ENCODE measurements around the gene COG3. TPM values are rescaled to one million over a fixed set of nuclear protein-coding genes. Genes with fewer than 3 reads are reported as not detected.

COG3 gene
- total RNA-seq, 1 experiment from 2014 or later = 20.3 TPM

DNA sequence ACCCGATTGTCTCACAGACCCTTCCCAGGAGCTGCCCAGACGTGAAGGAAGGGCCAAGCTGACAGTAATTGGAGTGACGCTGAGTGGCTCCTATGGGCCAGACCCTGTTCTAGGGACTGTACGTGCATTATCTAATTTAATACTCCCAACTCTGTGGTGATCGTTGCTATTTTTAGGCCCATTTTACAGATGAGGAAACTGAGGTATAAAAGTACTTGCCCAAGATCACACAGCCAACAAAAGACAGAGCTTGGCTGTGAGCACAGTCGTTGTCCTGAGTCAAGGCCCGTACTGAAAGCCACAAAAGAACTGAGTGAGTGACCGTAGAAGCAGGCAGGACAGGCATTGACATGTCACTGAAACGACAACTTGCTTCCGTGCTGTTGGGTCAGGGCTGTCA lies 76.1 kb downstream of the COG3 start:
- intact Hi-C loops (cut with micrococcal nuclease; ENCODE audit: unreplicated experiment) = no loop called here
- TF ChIP-seq EZH2 (IDR thresholded peaks at IDR 0.05; ENCODE audit: borderline replicate concordance, low read depth, low read length, poor library complexity, severe bottlenecking) = no peak
- TF ChIP-seq, protein P1, sequence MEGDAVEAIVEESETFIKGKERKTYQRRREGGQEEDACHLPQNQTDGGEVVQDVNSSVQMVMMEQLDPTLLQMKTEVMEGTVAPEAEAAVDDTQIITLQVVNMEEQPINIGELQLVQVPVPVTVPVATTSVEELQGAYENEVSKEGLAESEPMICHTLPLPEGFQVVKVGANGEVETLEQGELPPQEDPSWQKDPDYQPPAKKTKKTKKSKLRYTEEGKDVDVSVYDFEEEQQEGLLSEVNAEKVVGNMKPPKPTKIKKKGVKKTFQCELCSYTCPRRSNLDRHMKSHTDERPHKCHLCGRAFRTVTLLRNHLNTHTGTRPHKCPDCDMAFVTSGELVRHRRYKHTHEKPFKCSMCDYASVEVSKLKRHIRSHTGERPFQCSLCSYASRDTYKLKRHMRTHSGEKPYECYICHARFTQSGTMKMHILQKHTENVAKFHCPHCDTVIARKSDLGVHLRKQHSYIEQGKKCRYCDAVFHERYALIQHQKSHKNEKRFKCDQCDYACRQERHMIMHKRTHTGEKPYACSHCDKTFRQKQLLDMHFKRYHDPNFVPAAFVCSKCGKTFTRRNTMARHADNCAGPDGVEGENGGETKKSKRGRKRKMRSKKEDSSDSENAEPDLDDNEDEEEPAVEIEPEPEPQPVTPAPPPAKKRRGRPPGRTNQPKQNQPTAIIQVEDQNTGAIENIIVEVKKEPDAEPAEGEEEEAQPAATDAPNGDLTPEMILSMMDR (conservative IDR thresholded peaks at IDR 0.05; ENCODE audit: low read depth, low read length) = no peak
- Histone ChIP-seq H3K27me3 (replicated peaks; ENCODE audit: insufficient read depth, low read depth, low read length, poor library complexity) (no peaks in the 10 kb centered on the region), H3K9me3 (ENCODE audit: low read depth, low read length, poor library complexity, severe bottlenecking) (no peaks in the 10 kb centered on the region), H3K4me1 (ENCODE audit: insufficient read depth, low read length, poor library complexity, severe bottlenecking) (no peaks in the 10 kb centered on the region), H3K36me3 (ENCODE audit: insufficient read depth, low read length, poor library complexity, severe bottlenecking) (no peaks in the 10 kb centered on the region), H3K27ac (ENCODE audit: low read depth, low read length, poor library complexity, severe bottlenecking) (no peak overlapping the region), H3K4me3 (ENCODE audit: low read depth, low read length, poor library complexity, severe bottlenecking) (no peak overlapping the region)
- POLR2A ChIA-PET (ENCODE audit: low non-redundant PET) = no interaction called here
- DNase-seq (ENCODE audit: low spot score) = no peak
- no TSS peak for BruUV-seq (replicated peaks)
- CTCF ChIA-PET = no interaction called here

DNA sequence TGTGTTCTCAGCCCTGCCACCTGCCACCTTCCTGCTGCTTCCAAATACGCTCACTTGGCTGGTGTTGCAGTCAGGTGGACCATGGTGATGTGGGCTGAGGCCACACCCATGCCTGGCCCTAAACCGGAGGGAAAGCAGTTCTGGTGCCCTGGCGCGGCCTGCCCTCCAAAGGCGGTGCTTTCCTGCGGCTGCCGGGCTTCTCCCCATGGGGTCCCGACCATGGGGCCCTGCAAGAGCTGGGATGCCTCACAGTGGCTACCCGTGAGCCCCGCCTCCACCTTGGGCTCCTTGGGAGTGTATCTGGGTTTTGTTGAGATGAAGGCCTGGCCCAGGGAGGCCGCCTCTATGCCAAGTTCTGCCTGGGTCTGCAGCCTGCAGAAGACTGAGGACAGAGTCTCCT lies 77.1 kb downstream of the COG3 start:
- Histone ChIP-seq H3K27ac (ENCODE audit: low read depth, low read length, poor library complexity, severe bottlenecking) (no peak overlapping the region), H3K27me3 (replicated peaks; ENCODE audit: insufficient read depth, low read depth, low read length, poor library complexity) (no peaks in the 10 kb centered on the region), H3K9me3 (ENCODE audit: low read depth, low read length, poor library complexity, severe bottlenecking) (no peaks in the 10 kb centered on the region), H3K36me3 (ENCODE audit: insufficient read depth, low read length, poor library complexity, severe bottlenecking) (no peaks in the 10 kb centered on the region), H3K4me3 (ENCODE audit: low read depth, low read length, poor library complexity, severe bottlenecking) (no peak overlapping the region), H3K4me1 (ENCODE audit: insufficient read depth, low read length, poor library complexity, severe bottlenecking) (no peaks in the 10 kb centered on the region)
- no peak for DNase-seq (ENCODE audit: low spot score)
- TF ChIP-seq, protein P1 (conservative IDR thresholded peaks at IDR 0.05; ENCODE audit: low read depth, low read length) = no peak
- TF ChIP-seq EZH2 (IDR thresholded peaks at IDR 0.05; ENCODE audit: borderline replicate concordance, low read depth, low read length, poor library complexity, severe bottlenecking) = no peak
- intact Hi-C loops (cut with micrococcal nuclease; ENCODE audit: unreplicated experiment) = no loop called here
- CTCF ChIA-PET = no interaction called here
- POLR2A ChIA-PET (ENCODE audit: low non-redundant PET) = no interaction called here
- BruUV-seq (replicated peaks) = no TSS peak

DNA sequence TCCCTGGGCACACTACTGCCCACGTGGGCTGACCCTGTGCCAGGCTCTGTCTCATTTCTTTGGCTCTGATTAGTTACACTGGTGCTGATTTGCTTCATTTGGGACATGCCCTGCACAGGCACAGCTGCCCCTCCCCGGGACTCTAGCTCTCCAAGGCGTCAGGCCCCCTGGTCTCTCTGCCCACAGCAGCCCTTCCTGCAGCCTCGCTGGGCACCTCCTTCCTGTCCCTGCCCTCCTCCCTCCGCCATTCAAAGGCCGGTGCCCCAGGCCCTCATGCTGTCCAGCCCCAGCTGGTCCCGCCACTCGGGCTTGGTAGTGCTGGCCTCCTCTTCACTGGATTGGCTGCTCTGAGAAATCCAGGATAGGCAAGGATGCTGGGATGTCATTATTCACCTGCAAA lies 77.7 kb downstream of the COG3 start:
- no TSS peak for BruUV-seq (replicated peaks)
- Histone ChIP-seq H3K36me3 (ENCODE audit: insufficient read depth, low read length, poor library complexity, severe bottlenecking) (no peaks in the 10 kb centered on the region), H3K27ac (ENCODE audit: low read depth, low read length, poor library complexity, severe bottlenecking) (no peak overlapping the region), H3K4me3 (ENCODE audit: low read depth, low read length, poor library complexity, severe bottlenecking) (no peak overlapping the region), H3K27me3 (replicated peaks; ENCODE audit: insufficient read depth, low read depth, low read length, poor library complexity) (no peaks in the 10 kb centered on the region), H3K4me1 (ENCODE audit: insufficient read depth, low read length, poor library complexity, severe bottlenecking) (no peaks in the 10 kb centered on the region), H3K9me3 (ENCODE audit: low read depth, low read length, poor library complexity, severe bottlenecking) (no peaks in the 10 kb centered on the region)
- intact Hi-C loops (cut with micrococcal nuclease; ENCODE audit: unreplicated experiment) = no loop called here
- CTCF ChIA-PET = no interaction called here
- DNase-seq (ENCODE audit: low spot score) = no peak
- TF ChIP-seq EZH2 (IDR thresholded peaks at IDR 0.05; ENCODE audit: borderline replicate concordance, low read depth, low read length, poor library complexity, severe bottlenecking) = no peak
- TF ChIP-seq, protein P1 (conservative IDR thresholded peaks at IDR 0.05; ENCODE audit: low read depth, low read length) = no peak
- POLR2A ChIA-PET (ENCODE audit: low non-redundant PET) = no interaction called here
